Activated CD4-positive, alpha-beta memory T cell treated with anti-CD3 and anti-CD28 coated beads for 36 hours (primary cell): Measurements from ENCODE around the gene TRAPPC12. TPM values are rescaled to one million over a fixed set of nuclear protein-coding genes. Genes with fewer than 3 reads are reported as not detected.
"Not testable (repeated sequence)": the region's sequence is repeated elsewhere in the genome, so short reads cannot be mapped to it uniquely, and the experiment has no call there.

Source experiments
- CTCF ChIA-PET: fragments of 350-600 bp; sonication (Branson Sonifier 250); formaldehyde crosslinking; loops from one replicate; lab custom pipeline; 2021; ENCODE audit warnings: antibody characterized with exemption, inconsistent platforms; lab: Charles Lee
- POLR2A ChIA-PET: fragments of 350-600 bp; sonication (Branson Sonifier 250); formaldehyde crosslinking; loops from one replicate; lab custom pipeline; 2021; ENCODE audit warnings: antibody characterized with exemption; lab: Charles Lee
- DNase-seq: peaks from one replicate; pipeline ENCODE4 v3.0.0-alpha.2; 2020
- H3K27ac Mint-ChIP-seq: one replicate; pipeline ENCODE4 v1.8.0; 2021; ENCODE audit warnings: mixed read lengths
- H3K27me3 Mint-ChIP-seq: one replicate; pipeline ENCODE4 v1.8.0; 2021; ENCODE audit warnings: mixed read lengths
- H3K36me3 Mint-ChIP-seq: one replicate; pipeline ENCODE4 v1.8.0; 2021; ENCODE audit warnings: mixed read lengths
- H3K4me1 Mint-ChIP-seq: one replicate; pipeline ENCODE4 v1.8.0; 2021; ENCODE audit warnings: low read depth, mixed read lengths
- H3K4me3 Mint-ChIP-seq: one replicate; pipeline ENCODE4 v1.8.0; 2021; ENCODE audit warnings: mild to moderate bottlenecking, mixed read lengths
- H3K9me3 Mint-ChIP-seq: one replicate; pipeline ENCODE4 v1.8.0; 2021; ENCODE audit warnings: mixed read lengths
- intact Hi-C: fragments of 100-400 bp; cut with micrococcal nuclease; formaldehyde crosslinking; loops from one replicate; pipeline ENCODE4 v1.15.1; 2023
- total RNA-seq, 2 experiments: library from RNA; stranded (reverse); gene quantifications; one replicate each; pipeline ENCODE4 v1.2.3, GENCODE V29; 2021

Gene TRAPPC12
- total RNA-seq, 2 experiments from 2014 or later, result 61.4 to 64.3 TPM

DNA sequence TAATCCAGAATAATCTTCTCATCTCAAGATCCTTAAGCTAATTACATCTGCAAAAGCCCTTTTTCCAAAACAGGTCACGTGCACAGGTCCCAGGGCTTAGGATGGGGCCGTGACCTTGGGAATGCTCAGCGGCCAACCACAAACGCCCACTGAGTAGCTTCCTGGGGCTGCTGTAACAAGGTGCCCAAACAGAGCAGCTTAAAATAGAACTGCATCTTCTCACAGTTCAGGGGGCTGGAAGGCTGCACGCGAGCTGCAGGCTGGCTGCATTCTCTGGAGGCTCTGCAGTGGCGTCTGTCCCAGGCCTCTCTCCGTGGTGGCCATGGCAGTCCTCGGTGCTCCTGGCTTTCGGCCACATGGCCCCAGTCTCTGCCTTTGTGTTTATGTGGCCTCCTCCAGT is 107.9 kb downstream of the TRAPPC12 start:
- Mint-ChIP-seq H3K27ac (no peak overlapping the region), H3K9me3 (no peaks in the 10 kb centered on the region), H3K27me3 (no peaks in the 10 kb centered on the region), H3K4me1 (no peaks in the 10 kb centered on the region), H3K36me3 (peaks cover 7% of the 10 kb centered on the region), H3K4me3 (no peak overlapping the region)
- ChIA-PET CTCF (no interaction called here), POLR2A (no interaction called here)
- no peak for DNase-seq
- intact Hi-C loops, result no loop called here

DNA sequence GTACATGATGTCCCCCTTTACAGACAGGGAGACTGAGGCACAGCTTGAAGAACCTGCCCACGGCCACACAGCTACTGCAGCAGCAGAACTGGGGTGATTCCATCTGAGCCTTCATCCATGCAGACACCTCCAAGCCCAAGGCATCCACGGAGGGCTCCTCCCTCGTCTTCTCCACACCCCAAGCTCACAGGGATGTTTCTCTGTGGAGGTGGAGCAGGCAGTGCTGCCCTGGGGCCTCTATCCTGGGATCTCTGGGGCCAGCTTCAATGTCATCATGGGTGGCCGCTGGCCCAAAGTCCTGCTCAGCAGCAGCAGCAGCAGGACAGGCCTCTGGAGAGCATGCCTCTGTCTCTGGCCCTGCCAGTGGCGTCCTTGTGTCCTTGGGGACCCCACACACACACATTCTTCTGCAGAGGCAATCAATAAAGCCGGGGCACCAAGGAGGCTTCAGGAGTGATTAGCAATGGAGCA is 108.6 kb downstream of the TRAPPC12 start:
- no peak overlapping the region for H3K4me3 Mint-ChIP-seq
- H3K4me1 Mint-ChIP-seq, result no peaks in the 10 kb centered on the region
- H3K27me3 Mint-ChIP-seq, result no peaks in the 10 kb centered on the region
- no peak for DNase-seq
- ChIA-PET CTCF (no interaction called here), POLR2A (no interaction called here)
- H3K27ac Mint-ChIP-seq, result no peak overlapping the region
- intact Hi-C loops, result no loop called here
- H3K36me3 Mint-ChIP-seq, result peaks cover 7% of the 10 kb centered on the region
- H3K9me3 Mint-ChIP-seq, result no peaks in the 10 kb centered on the region

DNA sequence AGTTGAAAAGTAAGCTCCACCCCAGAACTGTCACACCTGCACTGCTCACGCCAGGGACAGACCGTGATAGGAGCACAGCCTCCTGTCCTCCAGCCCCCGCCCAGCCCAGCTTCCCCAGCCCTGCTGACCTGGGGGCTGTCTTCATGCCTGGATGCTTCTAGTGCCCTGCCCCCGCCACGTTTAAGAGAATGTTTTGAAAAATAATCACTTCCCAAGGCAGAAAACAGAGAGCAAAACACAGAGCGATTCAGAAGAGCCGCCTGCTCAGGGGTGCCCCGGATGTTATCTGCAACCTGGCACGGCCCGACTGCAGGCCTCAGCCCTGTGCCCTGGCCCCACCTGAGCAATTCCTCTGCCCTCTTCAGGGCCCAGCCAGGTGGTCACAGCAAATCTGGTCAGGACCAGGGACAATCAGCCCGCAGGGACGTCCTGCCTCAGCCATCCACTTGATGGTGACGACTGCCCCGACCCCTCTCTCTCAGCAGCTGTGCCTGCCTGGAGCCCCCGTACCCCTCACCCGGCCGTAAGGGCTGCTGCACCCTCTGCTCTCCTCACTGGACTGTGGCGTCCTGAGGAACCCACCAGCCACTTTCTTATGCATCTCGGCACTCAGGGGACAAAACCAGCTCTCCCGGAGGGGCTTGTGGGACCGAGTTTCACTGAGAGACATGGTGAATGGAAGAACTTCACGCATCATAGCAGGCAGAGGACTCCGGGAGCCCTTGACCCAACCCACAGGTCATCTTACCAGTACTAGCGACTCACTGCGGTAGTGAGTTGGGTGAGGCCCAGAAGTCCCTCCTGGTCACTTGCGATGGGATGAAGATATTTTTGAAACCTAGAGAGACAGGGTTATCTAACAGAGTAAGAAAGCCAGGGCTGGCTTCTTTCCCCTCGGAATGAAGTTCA is 109.6 kb downstream of the TRAPPC12 start:
- Mint-ChIP-seq H3K4me3 (no peak overlapping the region), H3K4me1 (no peaks in the 10 kb centered on the region), H3K27me3 (no peaks in the 10 kb centered on the region), H3K27ac (no peak overlapping the region), H3K36me3 (peaks cover 7% of the 10 kb centered on the region), H3K9me3 (no peaks in the 10 kb centered on the region)
- no peak for DNase-seq
- POLR2A ChIA-PET, result no interaction called here
- intact Hi-C loops, result no loop called here
- CTCF ChIA-PET, result no interaction called here

DNA sequence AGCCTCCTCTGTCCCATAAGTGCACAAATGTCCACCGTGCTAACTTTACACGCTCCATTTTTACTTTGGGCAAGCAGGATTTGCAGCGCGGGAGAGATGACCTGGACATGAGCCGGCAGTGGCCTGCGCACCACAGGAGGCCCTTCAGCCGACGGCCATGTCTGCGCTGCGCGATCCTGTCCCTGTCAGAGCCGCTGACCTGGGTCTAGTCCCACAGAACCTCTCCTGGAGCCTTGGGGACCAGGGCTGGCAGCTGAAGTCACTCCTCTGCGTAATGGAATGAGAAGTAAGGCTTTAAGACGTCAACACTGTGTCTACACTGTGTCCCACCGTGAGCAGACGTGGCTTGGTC is 110.2 kb downstream of the TRAPPC12 start:
- DNase-seq, result no peak
- Mint-ChIP-seq H3K27me3 (no peaks in the 10 kb centered on the region), H3K4me1 (no peaks in the 10 kb centered on the region), H3K9me3 (no peaks in the 10 kb centered on the region), H3K4me3 (no peak overlapping the region), H3K36me3 (peaks cover 7% of the 10 kb centered on the region), H3K27ac (no peak overlapping the region)
- CTCF ChIA-PET, result no interaction called here
- intact Hi-C loops, result no loop called here
- POLR2A ChIA-PET, result no interaction called here

DNA sequence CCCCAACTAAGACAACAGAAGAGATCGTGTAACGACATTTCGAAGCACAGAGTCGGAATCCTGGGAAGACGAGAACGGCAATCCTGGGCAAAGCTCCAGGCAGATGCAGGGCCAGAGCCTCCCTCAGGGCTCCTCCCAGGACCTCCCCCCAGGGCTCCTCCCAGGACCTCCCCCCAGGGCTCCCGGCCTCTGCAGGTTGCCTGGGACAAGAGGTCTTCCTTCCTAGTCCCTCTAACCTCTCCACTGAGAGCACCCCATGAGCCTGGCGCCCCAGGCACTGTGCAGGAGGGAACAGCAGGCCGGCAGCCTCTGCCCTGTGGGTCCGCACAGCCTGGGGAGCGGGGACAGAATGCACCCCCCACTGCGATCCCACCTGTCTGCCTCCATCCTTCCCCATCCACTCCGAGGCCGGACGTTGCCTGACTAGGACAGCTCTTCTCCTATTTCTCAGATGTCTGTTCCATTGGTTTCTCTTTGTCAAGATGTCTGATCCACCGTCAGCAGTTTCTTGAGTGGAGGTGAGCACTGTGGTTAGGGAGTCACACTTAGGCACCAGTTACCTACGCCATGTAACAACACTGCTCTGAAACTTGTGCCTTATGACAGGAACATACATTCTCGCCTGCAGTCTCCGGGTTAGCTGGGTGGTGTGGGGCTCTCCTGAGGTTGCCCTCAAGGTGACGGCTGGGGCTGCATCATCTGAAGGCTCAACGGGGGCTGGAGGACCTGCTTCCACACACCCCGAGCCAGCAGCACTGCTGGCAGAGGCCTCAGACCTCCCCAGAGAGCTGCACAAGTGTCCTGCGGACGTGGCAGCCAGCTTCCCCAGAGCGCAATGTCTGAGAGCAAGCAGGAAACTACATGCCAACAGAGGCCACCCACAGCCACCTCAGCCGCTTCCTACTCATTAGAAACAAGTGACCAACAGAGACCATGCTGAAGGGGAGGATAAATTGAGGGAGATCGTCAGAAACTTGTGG is 111.0 kb downstream of the TRAPPC12 start:
- Mint-ChIP-seq H3K27ac (no peak overlapping the region), H3K4me3 (no peak overlapping the region), H3K9me3 (no peaks in the 10 kb centered on the region), H3K36me3 (peaks cover 4% of the 10 kb centered on the region), H3K4me1 (no peaks in the 10 kb centered on the region), H3K27me3 (no peaks in the 10 kb centered on the region)
- intact Hi-C loops, result no loop called here
- POLR2A ChIA-PET, result no interaction called here
- CTCF ChIA-PET, result no interaction called here
- DNase-seq, result no peak

DNA sequence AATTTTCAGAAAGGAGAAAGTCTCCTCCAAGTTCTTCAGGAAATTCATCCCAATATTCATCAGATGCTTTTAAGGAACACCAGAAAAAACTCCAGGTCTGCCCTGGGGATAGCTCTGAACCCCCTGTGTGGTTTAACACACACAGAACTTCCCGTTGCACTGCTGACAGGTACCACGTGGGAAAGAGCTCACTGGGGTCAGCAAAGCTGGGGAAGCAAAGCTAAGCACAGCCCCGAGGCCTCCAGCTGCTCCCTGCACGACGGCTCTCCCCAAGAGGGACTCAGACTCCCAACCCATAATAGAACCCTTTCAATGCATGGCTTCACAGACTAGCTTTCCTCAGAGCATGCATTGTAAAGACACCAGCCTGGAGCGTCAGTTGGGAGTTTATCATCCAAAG is 111.8 kb downstream of the TRAPPC12 start:
- ChIA-PET POLR2A (no interaction called here), CTCF (interaction anchor here (0.5 kb wide), 1 partner anchor 123 kb away, joined by 3 read pairs; no protein-coding TSS in a partner anchor)
- H3K27ac Mint-ChIP-seq, result no peak overlapping the region
- no peaks in the 10 kb centered on the region for H3K27me3 Mint-ChIP-seq
- no peaks in the 10 kb centered on the region for H3K9me3 Mint-ChIP-seq
- no peak for DNase-seq
- no peak overlapping the region for H3K4me3 Mint-ChIP-seq
- H3K36me3 Mint-ChIP-seq, result peaks cover 5% of the 10 kb centered on the region
- intact Hi-C loops, result no loop called here
- H3K4me1 Mint-ChIP-seq, result no peaks in the 10 kb centered on the region

DNA sequence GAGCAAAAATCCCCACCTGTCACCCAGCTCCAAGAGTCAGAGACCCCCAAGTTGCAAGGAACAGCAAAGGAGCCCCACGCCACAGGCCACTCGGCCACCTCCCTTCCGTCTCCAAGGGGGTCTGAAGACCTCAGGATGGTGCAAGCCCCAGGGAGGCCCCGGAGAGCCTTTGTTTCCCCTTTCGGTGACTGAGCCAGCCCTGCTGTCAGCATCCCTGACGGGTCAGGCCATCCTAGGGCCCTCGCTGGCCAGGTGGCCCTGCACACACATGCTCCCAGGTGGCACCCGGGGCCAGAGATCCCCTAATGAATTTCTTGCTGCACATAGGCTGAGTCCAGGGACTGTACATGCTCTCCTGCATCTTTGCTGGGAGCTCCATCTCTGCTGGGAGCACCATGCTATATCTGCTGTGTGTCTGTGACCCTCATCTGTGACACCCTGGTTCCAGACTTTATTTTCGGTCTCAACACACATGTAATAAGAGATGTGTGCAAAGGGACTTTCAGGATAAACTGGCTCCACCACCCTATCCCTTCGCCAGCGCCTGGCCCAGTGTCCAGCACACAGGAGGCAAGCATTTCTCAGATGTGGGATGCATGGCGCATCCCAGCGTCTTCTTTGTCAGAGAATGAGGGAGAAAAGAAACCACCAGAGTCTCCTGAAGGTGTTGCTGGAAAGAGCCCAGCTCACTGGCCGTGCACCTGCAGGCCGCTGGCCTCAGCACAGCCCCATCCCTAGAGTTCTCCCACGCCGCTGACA is 112.4 kb downstream of the TRAPPC12 start:
- POLR2A ChIA-PET, result no interaction called here
- Mint-ChIP-seq H3K36me3 (peaks cover 6% of the 10 kb centered on the region), H3K9me3 (no peaks in the 10 kb centered on the region), H3K4me1 (no peaks in the 10 kb centered on the region), H3K27ac (no peak overlapping the region), H3K4me3 (no peak overlapping the region), H3K27me3 (no peaks in the 10 kb centered on the region)
- intact Hi-C loops, result no loop called here
- CTCF ChIA-PET, result interaction anchor here (0.5 kb wide), 1 partner anchor 122 kb away, joined by 3 read pairs; no protein-coding TSS in a partner anchor
- no peak for DNase-seq

DNA sequence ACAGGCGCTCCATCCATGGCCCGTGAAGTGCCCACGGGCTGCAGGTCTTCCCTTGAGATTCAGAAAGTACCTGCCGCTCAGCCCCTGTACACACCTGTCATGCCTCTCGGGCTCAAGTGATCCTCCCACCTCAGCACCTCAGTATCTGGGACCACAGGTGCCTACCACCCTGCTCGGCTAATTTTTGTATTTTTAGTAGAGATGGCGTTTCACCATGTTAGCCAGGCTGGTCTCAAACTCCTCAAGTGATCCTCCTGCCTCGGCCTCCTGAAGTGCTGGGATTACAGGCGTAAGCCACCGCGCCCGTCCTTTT is 112.9 kb downstream of the TRAPPC12 start:
- CTCF ChIA-PET, POLR2A ChIA-PET, H3K4me3 Mint-ChIP-seq, H3K27ac Mint-ChIP-seq, H3K36me3 Mint-ChIP-seq, H3K9me3 Mint-ChIP-seq, H3K27me3 Mint-ChIP-seq, H3K4me1 Mint-ChIP-seq, intact Hi-C loops, DNase-seq: not testable (repeated sequence)

DNA sequence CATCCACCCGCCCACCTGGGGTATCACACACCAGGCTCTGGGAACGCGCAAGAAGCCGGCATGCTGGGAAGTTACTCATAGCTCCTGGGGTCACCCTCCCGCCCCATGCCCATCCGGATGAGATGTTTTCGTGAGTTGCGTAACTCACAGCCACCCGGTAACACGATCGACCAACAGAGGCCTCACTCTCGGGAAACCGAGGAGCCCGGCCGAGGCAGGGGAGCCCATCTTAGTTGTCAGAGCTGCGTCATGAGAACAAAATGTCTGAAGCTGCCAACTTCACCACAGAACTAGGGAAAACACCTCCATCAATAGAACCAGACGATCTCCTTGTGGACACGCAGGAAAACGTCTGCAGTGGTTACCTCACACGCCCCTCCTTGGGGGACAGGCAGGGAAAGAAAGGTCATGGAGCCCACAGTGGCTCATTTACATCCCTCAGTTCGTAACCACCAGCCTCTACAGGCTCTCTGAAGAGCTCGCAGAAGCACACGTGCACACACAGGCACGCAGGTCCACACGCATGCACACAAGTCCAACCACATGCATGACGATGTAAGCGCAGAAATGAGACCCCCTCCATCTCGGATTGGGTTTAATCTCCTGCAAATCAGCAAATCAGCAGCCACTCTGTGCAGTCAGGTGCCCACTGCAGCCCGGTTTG is 113.6 kb downstream of the TRAPPC12 start:
- Mint-ChIP-seq H3K36me3 (peaks cover 10% of the 10 kb centered on the region), H3K27ac (no peak overlapping the region), H3K27me3 (no peaks in the 10 kb centered on the region), H3K4me1 (no peaks in the 10 kb centered on the region), H3K9me3 (no peaks in the 10 kb centered on the region), H3K4me3 (no peak overlapping the region)
- ChIA-PET CTCF (interaction anchor here (1.6 kb wide), 1 partner anchor 31 kb away, joined by 4 read pairs; no protein-coding TSS in a partner anchor), POLR2A (no interaction called here)
- intact Hi-C loops, result no loop called here
- DNase-seq, result no peak

DNA sequence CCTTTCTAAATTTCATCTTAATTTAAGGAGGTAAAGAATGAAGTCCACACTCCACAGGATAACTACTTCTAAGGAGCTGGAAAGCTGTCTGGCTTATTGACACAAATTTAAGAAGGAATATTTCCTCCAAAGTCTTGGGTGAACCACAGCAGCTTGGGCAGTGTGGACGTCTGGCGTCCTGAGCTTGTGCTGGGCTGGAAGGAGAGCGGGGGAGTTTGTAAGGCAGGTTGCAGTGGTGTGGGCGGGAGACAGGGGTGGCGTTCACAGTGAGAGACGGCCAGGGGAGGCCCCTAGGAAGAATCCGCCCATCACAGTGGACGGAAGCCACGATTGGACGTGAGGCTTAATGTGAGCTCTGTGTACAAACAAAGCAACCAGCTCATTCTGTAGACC is 114.1 kb downstream of the TRAPPC12 start:
- POLR2A ChIA-PET, result no interaction called here
- intact Hi-C loops, result no loop called here
- no peaks in the 10 kb centered on the region for H3K4me1 Mint-ChIP-seq
- no peaks in the 10 kb centered on the region for H3K27me3 Mint-ChIP-seq
- H3K27ac Mint-ChIP-seq, result no peak overlapping the region
- H3K4me3 Mint-ChIP-seq, result no peak overlapping the region
- no peak for DNase-seq
- no peaks in the 10 kb centered on the region for H3K9me3 Mint-ChIP-seq
- CTCF ChIA-PET, result interaction anchor here (1.6 kb wide), 1 partner anchor 31 kb away, joined by 4 read pairs; no protein-coding TSS in a partner anchor
- peaks cover 15% of the 10 kb centered on the region for H3K36me3 Mint-ChIP-seq

DNA sequence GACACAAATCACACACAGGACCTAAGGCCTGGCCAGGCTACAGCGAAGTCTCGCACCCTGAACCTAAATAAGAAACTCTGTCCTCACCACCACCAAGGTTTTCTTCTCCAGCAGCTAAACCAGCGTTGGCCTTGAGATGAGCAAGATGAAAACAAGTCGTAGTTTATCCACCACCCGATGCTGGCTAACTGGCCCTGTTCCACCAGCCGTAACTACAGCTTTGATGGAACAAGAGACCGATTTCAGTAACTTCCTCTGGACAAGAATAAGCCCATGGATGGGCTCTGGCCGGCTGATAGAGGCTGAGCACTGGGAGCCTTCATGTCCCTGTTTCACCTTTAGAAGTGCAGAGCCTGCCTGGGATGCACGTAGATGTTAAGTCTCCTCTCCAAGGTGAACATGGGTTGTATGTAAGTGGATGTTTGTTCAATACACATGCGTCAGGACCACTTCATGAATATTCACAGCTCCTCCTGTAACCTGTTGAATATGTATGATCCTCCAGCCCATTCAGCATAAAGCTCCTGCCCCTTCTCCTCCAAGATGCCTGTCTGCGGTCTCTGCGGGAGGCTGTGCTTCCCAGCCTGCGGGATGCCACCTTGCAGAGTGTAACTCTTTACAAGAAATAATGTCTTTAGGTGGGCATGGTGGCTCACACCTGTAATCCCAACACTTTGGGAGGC is 115.6 kb downstream of the TRAPPC12 start:
- Mint-ChIP-seq H3K4me3 (no peak overlapping the region), H3K27ac (no peak overlapping the region), H3K4me1 (no peaks in the 10 kb centered on the region), H3K36me3 (peaks cover 24% of the 10 kb centered on the region), H3K9me3 (no peaks in the 10 kb centered on the region), H3K27me3 (no peaks in the 10 kb centered on the region)
- intact Hi-C loops, result no loop called here
- DNase-seq, result no peak
- CTCF ChIA-PET, result no interaction called here
- POLR2A ChIA-PET, result no interaction called here
